GM21381 (cell line): ENCODE measurements around the gene PKLR.
"Not testable (repeated sequence)": the region's sequence is repeated elsewhere in the genome, so short reads cannot be mapped to it uniquely, and the experiment has no call there.

Experiments used
- ATAC-seq: cut with Tn5 transposase; IDR thresholded peaks from one replicate; pipeline ENCODE4 v1.9.1; 2021; ENCODE audit warnings: mild to moderate bottlenecking, moderate library complexity; ENCODE audit not compliant: unreplicated experiment

The PKLR gene

DNA sequence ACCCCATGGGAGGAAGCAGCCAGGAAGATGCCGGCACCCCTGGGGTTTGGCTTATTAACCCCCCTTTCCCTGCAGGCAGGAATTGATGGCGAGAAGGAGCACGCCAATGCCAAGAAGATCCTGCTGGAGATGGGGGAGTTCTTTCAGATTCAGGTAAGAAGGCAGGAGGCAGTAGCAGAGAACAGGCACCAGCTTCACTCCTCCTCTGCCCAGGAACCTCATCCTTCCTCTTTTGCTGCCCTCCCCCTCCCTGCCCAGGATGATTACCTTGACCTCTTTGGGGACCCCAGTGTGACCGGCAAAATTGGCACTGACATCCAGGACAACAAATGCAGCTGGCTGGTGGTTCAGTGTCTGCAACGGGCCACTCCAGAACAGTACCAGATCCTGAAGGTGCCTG is 18.3 kb upstream of the PKLR start:
- no peak for ATAC-seq

DNA sequence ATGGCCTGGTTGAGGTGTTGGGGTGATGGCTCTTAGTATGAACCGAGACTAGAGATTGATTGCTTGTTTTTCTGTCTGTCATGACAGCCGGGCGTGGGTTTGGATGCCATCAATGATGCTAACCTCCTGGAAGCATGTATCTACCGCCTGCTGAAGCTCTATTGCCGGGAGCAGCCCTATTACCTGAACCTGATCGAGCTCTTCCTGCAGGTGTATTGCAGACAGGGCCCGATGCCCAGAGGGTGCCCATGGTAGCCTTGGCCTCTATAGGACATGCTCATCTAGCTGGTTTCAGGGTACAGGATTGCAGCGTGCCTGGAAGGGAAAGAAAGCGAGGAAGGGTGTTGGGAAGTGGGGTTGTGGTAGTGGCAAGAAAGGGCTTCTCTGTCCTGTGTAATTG is 16.8 kb upstream of the PKLR start:
- ATAC-seq: no peak

DNA sequence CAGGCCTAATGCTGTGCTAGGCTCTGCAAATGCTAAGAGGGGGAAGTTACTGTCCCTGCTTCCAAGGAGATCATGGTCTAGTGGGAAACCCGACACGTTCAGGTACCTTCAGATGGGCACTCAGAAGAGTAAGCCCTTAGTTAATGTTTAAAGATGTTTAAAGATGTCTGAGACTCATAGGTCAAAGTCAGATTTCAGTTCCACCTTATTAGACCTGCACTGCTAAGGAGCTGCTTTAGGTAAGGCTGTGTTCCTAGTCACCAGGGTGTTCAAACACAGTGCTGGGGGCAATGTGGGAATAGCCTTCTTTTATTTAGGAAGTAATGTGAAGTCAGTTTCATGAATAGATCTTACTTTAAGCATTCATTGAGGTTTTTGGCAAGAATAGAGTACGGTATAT is 15.7 kb upstream of the PKLR start:
- no peak for ATAC-seq

GRCh38 chr1:155313261-155313660 is 12.0 kb upstream of the PKLR start:
- no peak for ATAC-seq

DNA sequence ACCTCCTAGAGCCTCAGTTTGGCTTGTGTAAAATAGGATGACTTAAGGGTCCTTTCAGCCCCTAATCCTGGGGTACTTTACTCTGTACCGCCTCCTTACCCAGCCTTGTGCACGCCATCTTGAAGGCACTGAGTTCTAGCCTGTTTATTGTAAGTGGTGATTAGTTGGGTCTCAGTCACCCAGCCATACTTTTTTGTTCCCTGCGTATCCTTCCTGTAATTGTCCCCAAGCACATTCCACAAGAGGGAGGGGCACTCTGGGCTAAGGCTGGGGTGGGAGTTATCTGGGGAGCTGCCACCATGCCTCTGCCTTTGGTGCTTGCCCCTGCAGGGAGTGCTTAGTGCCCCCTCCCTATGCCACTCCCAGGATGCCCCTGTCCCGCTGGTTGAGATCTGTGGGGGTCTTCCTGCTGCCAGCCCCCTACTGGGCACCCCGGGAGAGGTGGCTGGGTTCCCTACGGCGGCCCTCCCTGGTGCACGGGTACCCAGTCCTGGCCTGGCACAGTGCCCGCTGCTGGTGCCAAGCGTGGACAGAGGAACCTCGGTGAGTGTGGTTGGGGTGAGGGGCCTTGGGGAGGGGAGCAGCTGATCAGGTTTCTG is 8.3 kb upstream of the PKLR start:
- no peak for ATAC-seq

GRCh38 chr1:155308493-155309422 is 7.5 kb upstream of the PKLR start, which contains the start of gene FDPS:
Gene FDPS, plus strand, starts transcription at chr1:155308866. Its CDS starts 924 bp downstream, at chr1:155309790.
- peak; percentile 89 for ATAC-seq

DNA sequence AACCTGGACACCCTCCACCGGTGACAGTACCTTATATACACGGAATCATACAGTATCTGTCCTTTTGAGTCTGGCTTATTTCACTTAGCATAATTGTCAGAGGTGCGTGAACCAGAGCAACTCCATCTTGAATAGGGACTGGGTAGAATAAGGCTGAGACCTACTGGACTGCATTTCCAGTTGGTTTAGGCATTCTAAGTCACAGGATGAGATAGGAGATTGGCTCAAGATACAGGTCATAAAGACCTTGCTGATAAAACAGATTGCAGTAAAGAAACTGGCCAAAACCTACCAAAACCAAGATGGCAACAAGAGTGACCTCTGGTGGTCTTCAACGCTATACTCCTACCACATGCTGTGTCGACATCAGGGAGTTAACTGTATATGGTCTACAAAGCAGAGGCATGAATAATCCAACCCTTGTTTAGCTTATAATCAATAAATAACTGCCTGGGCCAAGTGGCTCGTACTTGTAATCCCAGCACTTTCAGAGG is 6.1 kb upstream of the PKLR start:
- ATAC-seq: no peak

GRCh38 chr1:155305881-155306391 is 4.7 kb upstream of the PKLR start:
- ATAC-seq: no peak

DNA sequence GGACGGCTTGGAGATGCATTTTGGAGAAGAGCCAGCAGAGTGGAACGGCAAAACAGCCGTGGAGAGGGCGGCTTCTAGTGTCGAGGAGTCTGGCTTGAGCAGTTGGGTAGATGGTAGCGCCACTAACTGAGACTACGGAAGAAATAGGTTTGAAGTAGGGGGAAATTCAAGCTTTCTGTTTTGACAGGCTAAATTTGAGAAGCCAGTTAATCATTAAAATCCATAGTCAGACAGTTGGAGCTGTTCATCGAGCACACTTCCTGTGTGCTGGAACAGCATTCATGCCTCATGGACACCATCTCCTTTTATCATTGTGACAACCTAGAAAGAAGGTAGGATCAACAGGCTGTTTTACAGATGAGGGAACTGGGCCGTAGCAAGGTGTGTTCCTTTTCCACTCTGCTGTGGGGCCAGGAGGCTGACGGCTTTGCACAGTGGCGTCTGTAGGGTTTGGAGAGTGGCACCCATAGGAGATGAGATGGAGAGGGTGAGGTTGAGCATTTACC is 3.4 kb upstream of the PKLR start:
- ATAC-seq: no peak

DNA sequence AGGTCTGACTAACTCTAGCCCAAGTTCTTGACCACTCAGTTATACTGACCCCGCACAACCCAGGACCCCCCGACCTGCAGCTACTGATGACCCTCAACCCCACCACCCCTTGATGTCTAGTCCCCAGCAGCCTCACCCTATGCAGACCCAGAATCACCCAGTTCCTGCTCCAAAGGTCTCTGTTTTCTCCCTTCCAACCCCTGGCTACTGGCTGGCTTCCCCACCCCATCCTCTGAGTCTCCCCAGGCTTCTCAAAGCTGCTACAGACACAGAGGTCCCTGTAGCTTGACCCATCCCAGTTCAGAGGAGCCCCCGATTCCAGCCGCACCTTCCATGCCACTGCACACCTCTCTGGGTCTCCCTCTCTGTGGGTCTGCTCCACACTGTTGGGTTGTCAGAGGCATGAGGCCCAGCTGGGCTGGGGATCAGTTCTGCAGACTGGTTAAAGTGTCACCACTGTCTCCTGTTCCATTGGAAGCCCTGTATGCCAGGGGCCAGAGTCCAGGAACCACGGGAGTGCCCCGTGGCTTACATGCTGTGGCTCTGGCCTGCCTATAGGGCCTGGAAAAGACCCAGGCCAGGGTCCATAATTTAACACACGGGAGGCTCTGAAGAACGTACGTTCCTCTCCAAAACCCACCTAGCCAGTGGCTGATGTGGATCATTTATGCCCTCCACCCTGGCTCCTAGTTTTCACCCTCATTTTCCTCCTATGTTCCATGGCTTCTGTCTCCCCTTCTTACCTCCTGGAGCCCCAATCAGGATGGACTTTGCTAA is 497 bp downstream of the PKLR start:
- no peak for ATAC-seq

- ATAC-seq: no peak
These were observed 1.2 kb downstream of the PKLR start for GRCh38 chr1:155300024-155300423.

- ATAC-seq: no peak
These were observed 3.9 kb downstream of the PKLR start for GRCh38 chr1:155297384-155297783.

GRCh38 chr1:155296661-155297060 is 4.6 kb downstream of the PKLR start:
- ATAC-seq: no peak

- no peak for ATAC-seq
These were observed 5.3 kb downstream of the PKLR start for GRCh38 chr1:155295942-155296267.

- ATAC-seq: no peak
These were observed 5.9 kb downstream of the PKLR start for GRCh38 chr1:155295183-155295941.

DNA sequence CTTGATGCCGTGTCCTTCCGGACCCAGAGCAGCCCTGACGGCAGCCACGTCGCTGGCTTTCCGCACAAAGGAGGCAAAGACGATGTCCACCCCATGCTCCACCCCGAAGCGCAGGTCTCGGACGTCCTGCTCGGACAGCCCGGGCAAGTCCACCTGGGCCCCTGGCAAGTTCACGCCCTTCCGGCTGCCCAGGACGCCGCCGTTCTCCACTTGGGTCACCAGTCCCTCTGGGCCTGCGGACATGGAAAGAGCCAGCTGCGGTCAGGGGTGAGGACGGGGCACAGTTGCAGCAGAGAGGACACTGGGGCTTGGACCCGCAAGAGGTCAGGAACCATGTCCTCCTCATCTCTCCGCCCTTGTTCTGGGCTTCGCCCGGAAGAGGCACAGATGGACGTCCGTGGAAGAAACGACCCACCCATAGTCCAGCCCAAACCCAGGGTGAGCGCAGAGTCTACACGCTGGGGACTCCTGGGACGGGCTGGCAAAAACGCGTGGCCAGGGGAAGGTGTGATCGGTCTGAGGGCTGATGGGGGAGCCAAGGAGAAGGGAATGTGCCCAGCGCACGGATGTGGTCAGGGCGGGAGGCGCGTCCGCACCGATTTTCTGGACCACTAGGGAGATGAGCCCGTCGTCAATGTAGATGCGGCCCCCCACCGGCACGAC is 6.6 kb downstream of the PKLR start:
- ATAC-seq: no peak

DNA sequence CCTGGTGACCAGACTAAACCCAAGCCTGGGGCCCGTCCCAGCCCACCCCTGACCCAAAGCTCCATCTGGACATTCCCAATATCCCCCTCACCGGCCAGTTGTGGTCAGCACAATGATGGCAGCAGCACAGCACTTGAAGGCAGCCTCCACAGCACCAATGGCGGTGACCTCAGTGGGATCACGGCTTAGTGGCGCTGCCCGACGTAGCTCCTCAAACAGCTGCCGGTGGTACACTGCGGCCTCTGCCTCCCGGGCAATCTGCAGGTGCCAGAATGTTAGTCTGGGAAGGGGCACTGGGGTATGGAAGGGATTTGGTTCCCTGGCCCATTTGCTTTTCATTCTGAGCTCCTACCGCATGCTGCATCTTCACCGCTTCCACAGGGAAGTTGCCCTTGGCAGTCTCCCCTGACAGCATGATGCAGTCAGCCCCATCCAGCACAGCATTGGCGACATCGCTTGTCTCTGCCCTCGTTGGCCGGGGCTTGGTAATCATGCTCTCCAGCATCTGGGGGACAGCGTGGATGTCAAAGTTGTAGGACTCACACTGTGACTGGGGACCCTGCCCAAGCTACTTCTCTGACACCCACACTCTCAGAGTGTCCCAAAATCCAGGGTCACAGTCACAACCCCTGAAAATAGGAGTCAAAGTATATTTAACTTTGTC is 8.0 kb downstream of the PKLR start:
- ATAC-seq: no peak

- ATAC-seq: not testable (repeated sequence)
These were observed 10.2 kb downstream of the PKLR start for GRCh38 chr1:155291006-155291405.

DNA sequence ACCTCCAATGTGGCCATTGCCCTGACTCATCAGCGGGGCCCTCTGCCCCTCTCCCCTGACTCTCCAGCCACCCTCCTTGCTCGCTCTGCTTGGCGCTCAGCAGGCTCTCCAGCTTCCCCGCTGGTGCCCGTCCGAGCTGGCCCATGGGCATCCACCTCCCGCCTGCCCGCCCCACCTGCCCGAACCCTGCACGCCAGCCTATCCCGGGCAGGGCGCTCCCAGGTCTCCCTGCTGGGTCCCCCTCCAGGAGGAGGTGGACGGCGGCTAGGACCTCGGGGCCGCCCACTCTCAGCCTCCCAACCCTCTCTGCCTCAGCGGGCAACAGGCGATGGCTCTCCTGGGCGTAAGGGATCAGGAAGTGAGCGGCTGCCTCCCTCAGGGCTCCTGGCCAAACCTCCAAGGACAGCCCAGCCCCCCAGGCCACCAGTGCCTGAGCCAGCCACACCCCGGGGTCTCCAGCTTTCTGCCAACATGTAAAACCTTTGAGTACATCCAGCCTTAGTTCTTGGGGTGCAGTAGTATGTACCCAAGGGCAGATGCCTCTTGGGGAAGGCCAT is 13.2 kb downstream of the PKLR start:
- ATAC-seq: no peak
